VCaP (cell line): ENCODE measurements around the gene CEBPA.

ENCODE experiments used
- H3K27ac ChIP-seq: fragments of 450-650 bp; 2 replicates; pipeline ENCODE4 v1.5.1; 2017
- CTCF ChIP-seq: fragments of 450-650 bp; conservative IDR thresholded peaks from 2 replicates; pipeline ENCODE4 v1.5.1; 2017; ENCODE audit warnings: mild to moderate bottlenecking, moderate library complexity

CEBPA gene

GRCh38 chr19:33283589-33283988 lies 18.7 kb downstream of the CEBPA start:
- no peak overlapping the region for H3K27ac ChIP-seq
- no peak for TF ChIP-seq CTCF

GRCh38 chr19:33282036-33282671 lies 20.2 kb downstream of the CEBPA start:
- TF ChIP-seq CTCF = no peak

GRCh38 chr19:33281296-33281926 lies 20.9 kb downstream of the CEBPA start:
- no peak overlapping the region for H3K27ac ChIP-seq
- TF ChIP-seq CTCF = no peak

More at GRCh38 chr19:33282036-33282671, 20.2 kb downstream of the CEBPA start:
- no peak overlapping the region for H3K27ac ChIP-seq

- no peak for TF ChIP-seq CTCF
- H3K27ac ChIP-seq = no peak overlapping the region
Observed at GRCh38 chr19:33280351-33280921, 21.9 kb downstream of the CEBPA start.

GRCh38 chr19:33279430-33280350 lies 22.6 kb downstream of the CEBPA start:
- no peak overlapping the region for H3K27ac ChIP-seq
- TF ChIP-seq CTCF = no peak

GRCh38 chr19:33278403-33279269 lies 23.7 kb downstream of the CEBPA start:
- no peak for TF ChIP-seq CTCF
- no peak overlapping the region for H3K27ac ChIP-seq
